Central memory CD8-positive, alpha-beta T cell (primary cell): Measurements from ENCODE around the gene MRPS5.
A peak's percentile ranks its signal among the peaks of the same experiment; 100 is the strongest.
"Not testable (repeated sequence)": the region's sequence is repeated elsewhere in the genome, so short reads cannot be mapped to it uniquely, and the experiment has no call there.

Experiments
- ATAC-seq: fragments of 150-1000 bp; cut with Tn5 transposase; replicated peaks from 2 replicates; pipeline ENCODE4 v1.10.0; 2022; ENCODE audit warnings: mild to moderate bottlenecking, moderate FRiP score, moderate number of reproducible peaks; ENCODE audit not compliant: poor library complexity, severe bottlenecking; ENCODE audit errors: extremely low read depth
- DNase-seq, 2 donors: peaks; one replicate each; pipeline ENCODE4 v3.0.0; 2021; ENCODE audit warnings: low spot score in 2 of 2
- H3K27ac Mint-ChIP-seq: one replicate; pipeline ENCODE4 v1.8.0; 2022; ENCODE audit warnings: low read depth, mild to moderate bottlenecking, moderate library complexity, mixed read lengths
- H3K27me3 Mint-ChIP-seq: one replicate; pipeline ENCODE4 v1.8.0; 2022; ENCODE audit warnings: mixed read lengths
- H3K36me3 Mint-ChIP-seq: one replicate; pipeline ENCODE4 v1.8.0; 2022; ENCODE audit warnings: mild to moderate bottlenecking, moderate library complexity, mixed read lengths; ENCODE audit not compliant: insufficient read depth
- H3K4me1 Mint-ChIP-seq: one replicate; pipeline ENCODE4 v1.8.0; 2022; ENCODE audit warnings: mixed read lengths
- H3K4me3 Mint-ChIP-seq: one replicate; pipeline ENCODE4 v1.8.0; 2022; ENCODE audit warnings: mild to moderate bottlenecking, moderate library complexity, mixed read lengths
- H3K9me3 Mint-ChIP-seq: one replicate; pipeline ENCODE4 v1.8.0; 2022; ENCODE audit warnings: mixed read lengths

MRPS5 gene

DNA sequence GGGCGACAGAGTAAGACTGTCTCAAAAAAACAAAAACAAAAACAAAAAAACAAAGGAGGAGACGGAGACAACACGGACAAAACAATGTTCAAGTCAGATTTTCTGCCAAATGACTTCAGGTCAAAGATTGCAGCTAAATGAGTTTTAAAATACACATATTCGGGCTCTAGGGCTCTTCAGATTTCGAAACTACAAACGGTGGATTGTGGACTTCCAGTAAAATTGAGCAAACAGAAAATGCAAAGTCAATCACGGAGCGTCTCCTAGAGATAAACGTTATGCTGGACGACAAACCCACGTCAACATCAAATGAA lies 558 bp downstream of the MRPS5 start:
- DNase-seq (no peak), ATAC-seq (no peak)
- H3K9me3 Mint-ChIP-seq: no peaks in the 10 kb centered on the region
- H3K4me3 Mint-ChIP-seq: peak overlapping the region; percentile 97
- H3K36me3 Mint-ChIP-seq: peaks cover 14% of the 10 kb centered on the region
- peaks cover 46% of the 10 kb centered on the region for H3K4me1 Mint-ChIP-seq
- no peaks in the 10 kb centered on the region for H3K27me3 Mint-ChIP-seq
- peak overlapping the region; percentile 95 for H3K27ac Mint-ChIP-seq

DNA sequence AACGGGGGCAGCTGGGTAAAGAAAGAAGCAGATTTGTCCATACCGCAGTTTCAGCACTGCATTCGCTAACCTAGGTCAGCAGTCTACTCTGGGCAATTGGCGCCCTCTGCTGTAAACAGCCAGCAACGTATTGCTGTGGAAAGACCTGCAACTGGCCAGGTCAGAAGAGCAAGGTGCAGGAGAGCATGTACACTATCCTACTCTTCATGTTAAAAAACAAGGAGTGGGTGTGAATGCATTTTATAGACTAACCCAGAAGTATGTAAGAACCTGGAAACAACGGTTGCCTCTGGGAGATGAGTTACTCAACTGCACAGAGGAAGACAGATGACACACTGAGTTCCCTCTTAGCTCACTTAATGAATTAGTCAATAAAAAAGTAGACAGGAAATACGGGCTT lies 6.2 kb downstream of the MRPS5 start:
- peak; percentile 87 for ATAC-seq
- no peak overlapping the region for H3K4me3 Mint-ChIP-seq
- DNase-seq: peak; percentile 33 to 35
- peaks cover 40% of the 10 kb centered on the region for H3K36me3 Mint-ChIP-seq
- no peak overlapping the region for H3K27ac Mint-ChIP-seq
- H3K9me3 Mint-ChIP-seq: no peaks in the 10 kb centered on the region
- no peaks in the 10 kb centered on the region for H3K27me3 Mint-ChIP-seq
- H3K4me1 Mint-ChIP-seq: peaks cover 32% of the 10 kb centered on the region

- Mint-ChIP-seq H3K4me3 (no peak overlapping the region), H3K9me3 (no peaks in the 10 kb centered on the region), H3K27me3 (no peaks in the 10 kb centered on the region), H3K36me3 (peaks cover 55% of the 10 kb centered on the region), H3K27ac (no peak overlapping the region), H3K4me1 (peaks cover 13% of the 10 kb centered on the region)
- DNase-seq (no peak), ATAC-seq (no peak)
These were observed 8.1 kb downstream of the MRPS5 start for GRCh38 chr2:95113464-95113863.

DNA sequence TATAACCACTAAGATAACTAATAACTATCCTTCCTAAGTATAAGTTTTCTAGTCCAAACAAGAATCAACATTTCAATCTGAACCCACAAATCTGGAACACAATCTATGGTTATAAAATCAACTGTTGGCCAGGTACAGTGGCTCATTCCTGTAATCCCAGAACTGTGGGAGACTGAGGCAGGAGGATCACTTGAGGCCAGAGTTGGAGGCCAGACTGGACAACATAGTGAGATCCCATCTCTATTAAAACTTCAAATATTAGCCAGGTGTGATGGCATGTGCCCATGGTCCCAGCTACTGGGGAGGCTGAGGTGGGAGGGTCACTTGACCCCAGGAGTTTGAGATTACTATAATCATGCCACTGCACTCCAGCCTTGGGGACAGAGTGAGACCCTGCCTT lies 11.2 kb downstream of the MRPS5 start:
- ATAC-seq (no peak), DNase-seq (no peak)
- H3K9me3 Mint-ChIP-seq: no peaks in the 10 kb centered on the region
- H3K36me3 Mint-ChIP-seq: peaks cover 70% of the 10 kb centered on the region
- H3K27ac Mint-ChIP-seq: no peak overlapping the region
- H3K4me1 Mint-ChIP-seq: peaks cover 13% of the 10 kb centered on the region
- H3K4me3 Mint-ChIP-seq: no peak overlapping the region
- no peaks in the 10 kb centered on the region for H3K27me3 Mint-ChIP-seq

DNA sequence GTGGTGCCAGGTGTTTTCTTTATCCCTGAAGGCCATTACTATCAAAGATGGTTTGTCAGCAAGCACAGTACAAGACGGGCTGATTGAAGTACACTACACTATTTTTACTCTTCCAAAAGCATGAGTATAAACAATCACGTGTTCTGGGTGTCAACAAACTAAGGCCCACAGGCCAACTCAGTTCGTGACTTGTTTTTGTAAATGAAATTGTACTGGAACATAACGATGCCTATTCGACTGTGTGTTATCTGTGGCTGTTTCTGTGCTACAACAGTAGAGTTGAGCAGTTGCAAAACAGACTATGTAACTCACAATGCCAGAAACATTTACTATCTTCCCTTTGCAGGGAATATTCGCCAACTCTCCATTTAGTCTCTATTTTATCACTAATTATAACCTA lies 12.3 kb downstream of the MRPS5 start:
- H3K27me3 Mint-ChIP-seq: no peaks in the 10 kb centered on the region
- H3K27ac Mint-ChIP-seq: no peak overlapping the region
- peaks cover 9% of the 10 kb centered on the region for H3K4me1 Mint-ChIP-seq
- ATAC-seq (no peak), DNase-seq (no peak)
- H3K36me3 Mint-ChIP-seq: peaks cover 73% of the 10 kb centered on the region
- H3K4me3 Mint-ChIP-seq: no peak overlapping the region
- H3K9me3 Mint-ChIP-seq: no peaks in the 10 kb centered on the region

- no peak for ATAC-seq
- H3K27ac Mint-ChIP-seq: no peak overlapping the region
These were observed 15.5 kb downstream of the MRPS5 start for GRCh38 chr2:95106081-95106480.

GRCh38 chr2:95104606-95105005 lies 17.0 kb downstream of the MRPS5 start:
- Mint-ChIP-seq H3K27me3 (no peaks in the 10 kb centered on the region), H3K9me3 (no peaks in the 10 kb centered on the region), H3K4me1 (peaks cover 9% of the 10 kb centered on the region), H3K36me3 (peaks cover 71% of the 10 kb centered on the region), H3K4me3 (no peak overlapping the region), H3K27ac (no peak overlapping the region)
- no peak for DNase-seq
- no peak for ATAC-seq

More at GRCh38 chr2:95106081-95106480, 15.5 kb downstream of the MRPS5 start:
- H3K36me3 Mint-ChIP-seq: peaks cover 70% of the 10 kb centered on the region
- no peak overlapping the region for H3K4me3 Mint-ChIP-seq
- no peak for DNase-seq
- H3K9me3 Mint-ChIP-seq: no peaks in the 10 kb centered on the region
- H3K27me3 Mint-ChIP-seq: no peaks in the 10 kb centered on the region
- H3K4me1 Mint-ChIP-seq: peaks cover 9% of the 10 kb centered on the region

GRCh38 chr2:95099910-95100309 lies 21.7 kb downstream of the MRPS5 start:
- Mint-ChIP-seq H3K27me3 (no peaks in the 10 kb centered on the region), H3K4me3 (no peak overlapping the region), H3K9me3 (no peaks in the 10 kb centered on the region), H3K27ac (no peak overlapping the region), H3K4me1 (peaks cover 26% of the 10 kb centered on the region), H3K36me3 (peaks cover 56% of the 10 kb centered on the region)
- ATAC-seq (no peak), DNase-seq (no peak)

GRCh38 chr2:95098273-95098672 lies 23.3 kb downstream of the MRPS5 start:
- not testable (repeated sequence) for ATAC-seq, DNase-seq, H3K27ac Mint-ChIP-seq, H3K4me3 Mint-ChIP-seq, H3K27me3 Mint-ChIP-seq, H3K9me3 Mint-ChIP-seq
- Mint-ChIP-seq H3K4me1 (peaks cover 38% of the 10 kb centered on the region), H3K36me3 (peaks cover 57% of the 10 kb centered on the region)

DNA sequence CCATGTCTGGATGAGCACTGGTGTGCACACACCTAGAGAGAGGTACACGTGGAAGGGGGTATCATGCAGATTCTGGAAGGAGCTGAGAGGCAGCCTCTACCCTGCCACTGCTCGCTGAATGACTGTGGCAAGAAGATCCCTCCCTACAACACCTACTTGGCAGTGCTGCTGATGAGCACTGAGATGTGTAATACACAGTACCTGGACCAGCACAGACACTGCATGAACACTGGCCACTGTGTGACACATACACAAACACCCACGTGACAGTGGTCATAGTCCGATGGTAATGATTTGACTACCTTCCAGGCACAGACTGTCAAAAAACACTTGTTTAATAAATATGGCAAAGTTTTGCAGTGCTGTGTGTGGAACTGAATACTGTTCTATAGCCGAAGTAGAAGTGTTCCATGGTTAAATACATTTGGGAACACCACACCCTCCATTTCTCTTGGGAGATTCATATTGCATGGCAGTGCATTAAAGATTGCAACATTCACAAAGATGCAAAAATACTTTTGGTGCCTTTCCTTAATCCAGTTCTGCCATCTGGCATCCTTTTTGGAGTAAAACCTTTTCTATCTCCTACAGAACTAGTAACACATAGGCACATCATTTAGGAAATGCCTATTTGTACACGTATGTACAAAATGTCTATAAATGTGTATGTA lies 29.6 kb downstream of the MRPS5 start:
- Mint-ChIP-seq H3K4me3 (no peak overlapping the region), H3K27ac (no peak overlapping the region), H3K9me3 (no peaks in the 10 kb centered on the region), H3K36me3 (peaks cover 46% of the 10 kb centered on the region), H3K4me1 (peaks cover 32% of the 10 kb centered on the region), H3K27me3 (no peaks in the 10 kb centered on the region)
- ATAC-seq (no peak), DNase-seq (no peak)

DNA sequence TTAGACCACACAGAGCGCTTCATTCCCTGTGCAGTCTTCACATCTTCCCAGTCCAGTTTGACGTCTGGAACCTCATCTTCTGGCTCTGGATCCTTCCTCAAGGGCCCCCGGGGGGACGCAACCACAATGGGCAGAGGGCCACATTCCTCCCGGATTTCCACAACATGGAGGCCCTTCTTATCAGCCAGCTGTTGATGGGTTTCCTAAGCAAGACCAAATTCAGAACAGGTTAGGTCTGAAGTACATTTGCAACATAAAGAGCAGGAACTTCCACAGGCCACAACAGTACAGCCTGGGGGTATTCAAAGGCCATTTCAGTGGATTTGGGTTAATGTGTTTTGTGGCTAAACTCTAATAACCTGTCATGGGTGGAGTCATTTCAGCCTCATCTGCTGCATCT lies 34.2 kb downstream of the MRPS5 start:
- H3K9me3 Mint-ChIP-seq: no peaks in the 10 kb centered on the region
- no peak overlapping the region for H3K27ac Mint-ChIP-seq
- no peak for DNase-seq
- H3K4me1 Mint-ChIP-seq: no peaks in the 10 kb centered on the region
- no peaks in the 10 kb centered on the region for H3K27me3 Mint-ChIP-seq
- ATAC-seq: no peak
- no peak overlapping the region for H3K4me3 Mint-ChIP-seq
- H3K36me3 Mint-ChIP-seq: peaks cover 37% of the 10 kb centered on the region

- H3K4me3 Mint-ChIP-seq: no peak overlapping the region
- H3K9me3 Mint-ChIP-seq: no peaks in the 10 kb centered on the region
- H3K27ac Mint-ChIP-seq: no peak overlapping the region
- no peak for DNase-seq
- peaks cover 34% of the 10 kb centered on the region for H3K36me3 Mint-ChIP-seq
- no peaks in the 10 kb centered on the region for H3K27me3 Mint-ChIP-seq
- no peaks in the 10 kb centered on the region for H3K4me1 Mint-ChIP-seq
- ATAC-seq: no peak
These were observed 35.6 kb downstream of the MRPS5 start for GRCh38 chr2:95086017-95086416.

- Mint-ChIP-seq H3K4me3 (no peak overlapping the region), H3K27ac (no peak overlapping the region), H3K27me3 (no peaks in the 10 kb centered on the region), H3K36me3 (peaks cover 14% of the 10 kb centered on the region), H3K9me3 (no peaks in the 10 kb centered on the region), H3K4me1 (peaks cover 7% of the 10 kb centered on the region)
- DNase-seq (no peak), ATAC-seq (no peak)
These were observed 39.1 kb downstream of the MRPS5 start for GRCh38 chr2:95082477-95082876.
